GM21619 (cell line): ENCODE data around the gene PIMREG.

Experiments
- ATAC-seq: cut with Tn5 transposase; IDR thresholded peaks from one replicate; pipeline ENCODE4 v1.9.1; 2021; ENCODE audit not compliant: unreplicated experiment

PIMREG gene

DNA sequence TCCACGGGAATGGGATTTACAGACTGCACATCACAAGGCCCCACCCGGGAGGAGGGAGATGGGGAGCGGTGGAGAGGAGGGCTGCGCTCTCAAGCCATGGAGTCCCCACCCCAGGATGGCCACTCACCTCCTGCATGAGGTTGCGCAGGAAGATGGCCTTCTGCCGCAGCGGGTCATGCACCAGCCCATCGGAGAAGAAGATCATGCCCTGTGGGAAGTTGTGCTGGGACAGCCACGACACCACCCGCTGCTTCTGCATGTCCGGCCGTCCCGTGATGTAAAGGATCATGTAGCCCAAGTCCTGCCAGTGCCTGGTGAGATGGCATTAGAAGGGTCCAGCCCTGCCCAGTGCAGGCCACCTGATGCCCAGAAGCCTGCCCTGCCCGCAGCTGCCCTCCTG is 17.0 kb downstream of the PIMREG start:
- ATAC-seq, result no peak

DNA sequence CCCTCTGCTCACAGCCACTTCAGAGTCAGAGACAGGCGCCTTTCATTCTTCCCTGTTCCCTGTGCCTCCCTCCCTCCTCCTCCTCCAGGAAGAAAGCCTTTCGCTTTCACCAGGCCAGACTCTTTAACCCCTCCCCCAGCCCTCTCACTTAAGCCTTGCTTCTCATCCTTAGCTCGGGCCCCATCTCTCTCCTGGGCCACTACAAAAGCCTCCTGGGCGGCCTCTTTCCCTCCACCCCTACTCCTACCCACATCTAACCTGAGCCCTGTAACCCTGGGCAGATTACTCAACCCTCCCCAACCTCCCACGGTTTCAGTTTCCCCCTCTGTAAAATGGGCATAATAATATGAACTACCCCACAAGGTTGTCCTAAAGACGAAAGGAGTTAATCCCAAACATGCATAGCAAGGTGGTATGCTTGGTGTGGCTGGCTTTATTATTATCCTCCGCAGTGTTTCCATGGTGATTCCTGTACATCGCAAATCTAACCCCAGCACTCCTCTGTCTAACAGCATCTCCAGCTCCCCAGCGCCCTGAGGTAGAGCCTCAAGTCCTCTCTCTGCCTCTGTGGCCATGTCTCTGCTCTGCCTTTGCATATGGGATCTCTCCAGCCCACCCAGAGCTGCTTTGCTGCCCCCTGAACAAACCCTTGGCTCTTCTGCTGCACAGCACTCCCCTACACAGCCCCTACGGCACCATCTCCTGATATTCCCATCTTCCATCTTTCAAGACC is 17.7 kb downstream of the PIMREG start:
- ATAC-seq, result no peak

DNA sequence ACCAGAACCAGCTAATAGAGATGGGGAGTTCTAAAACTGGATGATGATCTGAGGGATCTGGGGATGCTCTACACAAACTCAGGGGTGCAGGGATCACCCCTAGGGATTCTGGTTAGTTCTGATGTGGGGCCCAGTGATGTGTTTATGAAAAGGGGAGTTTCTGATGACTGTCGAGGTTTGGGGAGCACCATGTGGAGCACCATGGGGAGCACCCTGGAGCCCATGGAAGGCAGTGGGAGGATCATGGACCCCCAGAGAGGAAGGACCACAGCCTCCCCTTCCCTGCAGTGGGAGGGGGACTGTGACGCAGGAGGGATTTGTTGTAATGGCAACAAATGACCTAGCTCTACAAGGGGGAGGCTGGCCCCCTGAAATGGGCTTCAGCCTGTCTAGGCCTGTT is 18.4 kb downstream of the PIMREG start:
- ATAC-seq, result no peak

DNA sequence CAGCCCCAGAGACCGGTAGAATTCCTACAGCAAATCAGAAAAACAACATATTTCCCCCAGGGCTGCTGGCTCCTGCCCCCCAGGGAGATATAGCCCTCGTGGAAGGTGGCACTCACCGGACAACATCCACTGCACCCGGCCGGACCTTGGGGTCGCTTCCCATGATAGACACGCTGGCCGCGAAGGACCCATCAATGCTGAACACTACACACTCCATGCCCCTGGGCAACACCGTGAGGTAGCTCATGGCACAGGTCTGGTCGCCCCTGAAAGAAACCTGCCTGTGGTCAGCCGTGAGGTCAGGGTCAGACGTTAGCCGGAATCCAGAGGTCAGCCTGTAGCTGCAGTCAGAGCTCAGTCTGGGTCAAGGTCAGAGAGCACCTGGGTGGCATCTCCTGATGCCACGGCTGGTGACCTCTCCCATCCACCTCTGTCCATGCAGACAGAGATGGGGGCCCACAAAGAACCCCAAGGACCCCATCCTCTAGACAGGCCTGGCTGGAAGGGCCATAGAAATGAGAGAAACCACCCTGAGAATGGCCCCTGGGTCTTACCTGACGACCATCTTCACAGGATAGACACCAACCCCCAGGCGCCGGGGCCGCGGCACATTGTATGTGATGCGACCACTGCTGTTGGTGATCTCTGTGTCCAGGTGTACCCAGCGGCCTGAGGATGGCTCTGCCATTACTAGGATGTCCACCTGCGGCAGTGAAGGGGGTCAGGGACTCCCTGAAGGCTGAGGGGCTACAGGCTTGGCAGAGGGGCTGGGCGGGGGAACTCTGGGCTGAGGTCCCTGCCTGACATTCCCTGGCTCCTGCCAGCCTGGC is 19.6 kb downstream of the PIMREG start:
- ATAC-seq, result no peak

DNA sequence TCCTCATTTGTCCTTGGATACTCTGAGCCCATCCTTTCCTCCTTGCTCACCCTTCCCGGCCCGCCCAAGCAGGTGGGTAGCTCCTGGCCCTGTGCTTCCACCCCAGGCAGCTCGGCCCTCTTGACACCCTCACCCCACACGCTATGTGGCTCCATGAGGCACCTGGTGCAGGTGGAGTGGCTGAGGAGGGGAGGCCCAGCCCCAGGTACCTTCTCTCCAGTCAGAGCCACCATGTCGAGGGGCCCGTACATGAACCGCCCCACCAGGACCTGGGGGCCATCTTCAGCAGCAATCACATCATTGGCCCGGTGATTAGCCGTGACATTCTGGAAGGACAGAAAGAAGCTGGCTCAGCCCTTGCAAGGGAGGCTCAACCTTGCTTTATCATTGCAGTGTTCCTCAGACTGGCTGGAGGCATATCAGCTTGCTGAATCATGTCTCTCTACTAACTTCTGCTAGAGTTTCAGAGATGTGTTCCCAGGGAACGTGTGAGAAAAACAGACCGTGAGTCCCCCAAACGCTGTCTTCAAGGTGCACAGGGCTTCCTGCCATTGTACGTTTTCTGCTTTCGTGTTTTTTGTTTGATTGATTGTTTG is 20.3 kb downstream of the PIMREG start:
- no peak for ATAC-seq

DNA sequence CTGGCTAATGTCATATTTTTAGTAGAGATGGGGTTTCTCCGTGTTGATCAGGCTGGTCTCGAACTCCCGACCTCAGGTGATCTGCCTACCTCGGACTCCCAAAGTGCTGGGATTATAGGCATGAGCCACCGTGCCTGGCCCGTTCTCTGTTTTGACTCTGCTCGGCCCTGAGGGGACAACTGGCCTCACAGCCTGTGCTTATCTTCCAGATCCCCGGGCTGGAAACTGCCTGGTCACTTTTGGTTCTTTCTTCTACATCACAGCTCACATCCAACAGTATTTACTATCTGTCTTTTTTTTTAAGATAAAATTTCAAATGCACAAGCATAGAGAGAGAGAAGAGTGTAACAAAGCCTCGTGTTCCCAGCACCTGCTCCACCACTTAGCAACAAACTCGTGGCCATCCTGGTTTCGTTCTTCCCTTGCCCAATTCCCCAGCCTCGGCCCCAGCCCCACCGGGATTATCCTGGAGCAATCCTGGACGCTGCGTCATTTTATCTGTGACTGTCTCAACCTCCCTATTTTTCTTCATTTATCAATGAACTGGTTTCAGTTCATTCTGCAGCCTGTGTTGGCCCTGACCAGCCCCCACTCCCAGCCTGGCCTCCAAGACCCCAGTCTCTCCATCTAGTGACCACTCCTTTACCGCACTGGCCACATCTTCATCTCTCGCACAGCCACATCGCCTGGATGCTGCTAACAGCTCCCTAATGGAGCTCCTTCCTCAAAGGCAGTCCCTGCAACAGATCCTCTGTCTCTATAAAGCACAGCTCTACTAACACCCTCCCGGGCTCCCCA is 21.1 kb downstream of the PIMREG start:
- no peak for ATAC-seq

DNA sequence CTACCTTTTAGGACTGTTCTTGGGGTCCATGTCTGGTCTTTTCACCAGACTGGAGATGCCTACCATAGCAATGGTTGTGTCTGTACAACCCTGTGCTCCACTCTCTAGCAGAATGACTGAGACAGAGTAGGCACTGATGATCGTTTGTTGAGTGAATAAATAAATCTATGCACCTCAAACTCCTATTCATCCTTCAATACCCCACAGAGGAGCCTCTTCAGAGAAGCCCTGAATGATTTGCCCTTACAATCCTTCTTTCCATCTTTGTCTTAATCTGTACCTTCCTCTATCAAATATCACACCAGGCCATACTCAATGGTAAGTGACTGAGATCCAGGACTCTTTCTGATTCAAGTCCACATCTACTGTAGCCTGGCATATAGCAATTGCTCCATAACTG is 23.3 kb downstream of the PIMREG start:
- ATAC-seq, result no peak

DNA sequence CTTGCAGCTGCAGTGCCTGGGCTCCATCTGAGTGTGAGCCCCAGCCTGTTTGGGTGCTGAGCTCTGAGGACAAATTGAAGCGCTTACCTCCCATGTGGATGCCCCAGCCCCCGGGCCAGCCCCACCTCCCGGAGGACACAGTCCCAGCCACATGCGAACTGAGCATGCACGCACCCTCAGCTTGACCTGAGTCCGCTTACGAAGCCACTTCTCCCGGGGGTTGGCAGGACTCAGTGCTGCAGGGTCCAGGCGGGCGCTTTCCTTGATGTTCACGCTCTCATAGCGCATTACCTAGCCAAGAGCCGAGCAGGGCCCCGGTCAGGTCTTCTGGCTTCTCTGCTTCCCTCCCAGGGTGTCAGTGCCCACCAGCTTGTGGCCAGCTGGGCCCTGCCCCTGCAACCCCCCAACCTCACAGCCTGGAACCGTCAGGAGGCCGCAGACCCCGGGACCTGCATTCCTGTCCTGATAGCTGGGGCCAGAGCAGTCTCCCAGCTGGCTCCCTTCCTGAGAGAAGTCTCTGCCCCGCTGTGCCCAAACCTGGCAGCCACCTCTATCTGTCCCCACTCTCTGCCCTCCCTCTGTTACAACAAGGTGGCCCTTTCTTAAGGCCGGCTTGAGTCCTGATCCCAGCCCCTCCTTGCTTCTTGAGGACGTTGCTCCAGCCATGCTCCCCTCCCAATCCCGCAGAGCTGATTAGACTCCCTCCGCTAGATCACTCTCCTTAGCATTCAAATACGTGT is 24.0 kb downstream of the PIMREG start:
- ATAC-seq, result no peak

DNA sequence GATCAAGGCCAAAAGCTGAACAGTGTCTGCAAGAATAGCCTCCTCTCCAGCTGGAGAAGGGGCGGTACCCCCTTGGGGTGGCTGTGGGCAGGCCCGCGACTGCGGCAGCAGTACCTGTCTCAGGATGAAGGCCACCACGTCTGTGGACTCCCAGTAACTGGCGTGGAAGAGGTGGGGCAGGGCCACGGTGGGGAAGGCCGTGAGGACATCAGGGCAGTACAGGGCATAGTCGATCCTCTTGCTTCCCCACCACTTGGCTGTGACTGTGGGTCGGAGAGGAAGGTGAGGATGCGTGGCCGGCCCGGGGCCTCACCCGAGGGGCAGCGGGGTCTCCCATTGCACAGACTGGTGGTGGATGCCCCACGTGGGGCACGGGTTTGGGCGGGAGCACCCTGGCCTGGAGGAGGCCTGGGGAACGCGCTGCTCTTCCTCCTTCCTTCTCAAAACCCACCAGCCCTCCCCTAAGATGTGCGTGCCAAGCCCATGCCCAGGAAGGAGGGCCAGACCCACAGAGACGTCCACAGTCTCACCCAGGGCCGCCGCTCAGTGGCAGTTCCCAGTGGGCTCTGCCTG is 26.0 kb downstream of the PIMREG start:
- no peak for ATAC-seq

DNA sequence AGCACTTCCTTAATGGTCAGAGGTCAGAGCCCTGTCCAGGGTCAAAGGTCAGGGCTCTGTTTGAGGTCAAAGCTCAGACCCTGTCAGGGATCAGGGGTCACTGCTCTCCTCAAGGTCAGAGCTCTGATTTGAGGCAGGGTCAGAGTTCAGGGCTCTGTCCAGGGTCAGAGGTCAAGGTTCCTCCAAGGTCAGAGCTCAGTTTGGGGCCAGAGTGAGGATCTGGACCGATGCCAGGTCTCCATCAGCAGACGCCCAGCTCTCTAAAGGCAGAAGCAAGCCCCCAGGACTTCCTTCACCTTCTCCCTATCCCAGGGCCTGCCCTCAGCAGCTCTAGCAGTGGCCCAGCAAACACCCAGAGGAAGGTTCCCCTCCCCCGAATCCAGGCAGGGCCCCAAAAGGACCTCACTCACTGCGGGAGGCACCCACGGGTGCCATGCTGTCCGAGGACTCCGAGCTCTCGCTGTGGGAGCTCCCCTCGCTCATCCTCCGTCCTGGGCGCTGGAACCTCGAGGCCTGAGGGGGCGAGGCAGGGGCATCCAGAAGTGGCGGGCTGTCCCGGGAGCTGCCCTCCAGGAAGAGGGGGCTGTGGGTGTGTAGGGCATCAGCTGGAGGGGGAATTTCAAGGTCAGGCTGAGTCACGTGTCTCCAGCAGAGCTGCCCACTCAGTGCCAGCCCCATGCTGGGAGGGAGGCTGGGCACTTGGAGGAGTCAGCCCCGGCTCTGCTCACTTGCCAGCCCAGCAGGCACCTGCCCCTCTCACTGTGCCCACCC is 26.7 kb downstream of the PIMREG start:
- no peak for ATAC-seq

DNA sequence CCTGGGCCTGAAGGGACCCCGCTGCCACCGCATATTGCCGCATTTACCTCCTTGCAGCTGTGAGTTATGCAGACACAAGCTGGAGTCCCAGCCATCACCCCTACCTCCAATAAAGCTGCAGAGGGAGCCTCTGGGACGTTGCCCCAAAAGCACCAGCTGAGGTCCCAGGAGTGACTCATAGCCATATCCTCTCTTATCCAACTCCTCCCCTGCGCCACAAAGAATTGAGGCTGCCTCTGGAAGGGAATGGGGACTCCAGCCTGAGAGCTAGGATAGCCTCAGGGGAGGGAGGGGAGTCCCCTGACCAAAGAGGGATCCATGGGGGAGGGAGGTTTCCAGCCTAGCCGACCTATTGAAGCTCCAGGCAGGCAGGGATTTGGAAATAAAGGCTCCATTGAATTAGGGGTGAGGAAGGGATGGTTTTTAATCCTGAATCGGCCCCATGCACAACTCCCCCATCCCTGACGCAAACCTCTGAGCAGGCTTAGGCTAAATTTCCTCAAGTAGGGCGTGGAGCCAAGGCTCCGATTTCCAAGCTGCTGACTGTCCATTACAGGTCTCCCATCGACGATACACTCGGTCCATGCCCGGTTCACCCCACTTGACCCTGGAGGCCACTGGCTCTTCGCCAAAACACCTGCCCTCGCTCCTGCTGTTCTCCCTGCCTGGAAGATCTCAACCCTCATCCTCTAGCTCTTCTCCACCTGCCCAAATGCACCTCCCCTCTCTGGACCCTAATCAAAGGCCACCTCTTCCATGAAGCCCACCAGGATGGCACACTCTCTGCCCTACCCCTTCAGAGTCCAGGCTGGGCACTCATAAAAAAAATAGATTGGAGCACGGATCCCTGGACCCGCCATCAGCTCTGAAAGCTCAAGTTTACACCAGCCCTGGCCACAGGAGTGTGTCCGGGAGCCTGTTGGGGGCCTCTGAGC is 27.5 kb downstream of the PIMREG start:
- ATAC-seq, result no peak

DNA sequence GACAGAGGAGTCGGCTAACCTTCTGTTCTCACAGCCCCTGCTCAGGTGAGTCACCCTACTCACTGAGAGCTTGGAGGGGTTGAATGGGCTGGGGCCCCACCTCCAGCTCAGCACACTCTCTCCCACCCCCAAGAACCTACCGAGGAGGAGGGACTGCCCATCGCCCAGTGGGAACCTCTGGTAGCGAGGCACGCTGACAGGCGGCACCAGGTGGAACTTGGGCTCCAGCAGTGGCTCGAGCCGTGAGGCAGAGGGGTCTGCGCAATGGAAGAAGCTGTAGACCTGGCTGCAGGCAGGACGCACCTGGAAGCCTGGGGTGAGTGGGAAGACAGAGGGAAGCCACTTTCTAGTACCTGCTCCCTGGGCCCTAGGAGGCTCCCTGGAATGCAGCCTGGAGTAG is 28.3 kb downstream of the PIMREG start:
- ATAC-seq, result no peak

DNA sequence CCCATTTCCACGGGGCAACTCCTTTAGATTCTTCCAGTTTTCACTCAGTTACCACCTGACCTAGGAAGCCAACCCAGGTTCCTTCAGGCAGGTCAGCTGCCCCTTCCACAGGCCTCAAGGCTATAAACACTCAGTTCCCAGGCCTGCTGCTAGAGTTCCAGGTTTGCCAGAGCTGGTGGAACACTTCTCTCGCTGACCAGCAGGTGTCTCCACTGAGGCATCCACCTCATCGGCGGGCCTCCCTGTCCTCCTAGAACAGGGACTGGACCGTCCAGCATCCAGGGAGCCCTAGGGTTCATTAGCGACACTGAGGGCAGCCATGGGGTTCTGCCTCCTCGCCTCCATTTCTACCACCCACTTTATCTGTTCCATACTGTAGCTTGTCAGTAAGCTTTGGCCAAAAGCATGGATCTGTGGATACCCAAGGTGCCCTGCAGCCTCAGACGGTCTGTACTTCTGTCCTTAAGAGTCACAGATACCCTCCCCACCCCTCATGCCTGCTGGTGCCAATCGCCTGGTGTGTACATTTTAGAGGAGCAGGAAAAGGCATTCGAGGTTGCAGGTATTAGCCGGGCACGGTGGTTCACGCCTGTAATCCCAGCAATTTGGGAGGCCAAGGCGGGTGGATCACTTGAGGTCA is 29.0 kb downstream of the PIMREG start:
- ATAC-seq, result no peak

DNA sequence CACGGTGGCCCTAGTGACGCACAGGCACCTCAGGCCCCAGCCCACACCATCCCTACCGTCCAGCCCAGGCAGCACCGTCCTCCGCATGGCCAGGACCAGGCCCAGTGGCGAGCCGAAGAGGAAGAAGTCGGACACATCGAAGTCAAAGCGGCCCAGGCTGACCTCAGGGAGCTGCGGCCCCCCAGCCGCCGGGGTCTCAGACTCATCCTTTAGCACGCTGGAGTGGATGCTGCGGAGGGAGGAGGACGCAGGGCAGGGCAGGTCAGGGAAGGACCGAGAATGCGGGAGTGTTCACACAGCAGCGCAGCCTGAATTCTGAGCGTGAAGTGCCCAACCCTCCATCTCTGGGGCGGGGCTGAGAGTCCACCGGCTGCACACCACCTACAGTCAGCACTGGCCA is 30.1 kb downstream of the PIMREG start:
- ATAC-seq, result no peak

DNA sequence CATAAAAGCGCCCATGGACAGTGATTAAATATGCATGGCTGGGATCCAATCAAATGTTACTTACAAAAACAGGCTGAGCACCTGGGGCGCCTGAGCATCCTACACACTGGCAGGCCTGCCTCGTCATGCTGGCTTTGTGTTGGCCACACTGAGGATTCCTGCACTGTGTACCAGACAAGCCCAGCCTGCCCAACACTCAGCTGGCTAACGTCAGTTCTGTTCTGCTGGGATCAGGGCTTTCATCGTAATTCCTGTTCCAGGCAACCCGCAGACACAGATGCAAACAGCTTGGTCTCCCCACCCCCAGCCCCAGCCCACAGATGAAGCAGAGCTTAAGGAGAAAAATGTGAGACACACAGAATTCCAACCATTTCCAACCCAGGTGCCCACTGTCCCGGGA is 30.7 kb downstream of the PIMREG start:
- no peak for ATAC-seq

DNA sequence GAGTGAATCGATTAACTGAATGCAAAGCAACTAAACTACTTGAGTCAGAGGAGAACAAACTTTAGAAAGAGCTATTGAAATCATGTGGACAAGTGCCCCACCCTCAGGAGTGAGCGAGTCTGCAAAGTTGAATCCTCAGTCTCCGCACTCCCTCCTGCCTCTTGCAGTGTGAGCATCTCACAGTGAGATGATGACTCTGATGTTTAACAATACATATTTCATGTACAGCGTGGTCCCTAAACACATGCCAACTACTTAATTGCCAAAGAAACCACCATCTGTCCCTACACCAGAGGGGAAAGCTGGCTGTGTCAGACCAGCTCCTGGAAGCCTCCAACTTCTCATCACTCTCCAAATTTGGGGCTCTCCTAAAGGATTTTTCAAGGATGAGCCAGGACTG is 31.2 kb downstream of the PIMREG start:
- ATAC-seq, result no peak

DNA sequence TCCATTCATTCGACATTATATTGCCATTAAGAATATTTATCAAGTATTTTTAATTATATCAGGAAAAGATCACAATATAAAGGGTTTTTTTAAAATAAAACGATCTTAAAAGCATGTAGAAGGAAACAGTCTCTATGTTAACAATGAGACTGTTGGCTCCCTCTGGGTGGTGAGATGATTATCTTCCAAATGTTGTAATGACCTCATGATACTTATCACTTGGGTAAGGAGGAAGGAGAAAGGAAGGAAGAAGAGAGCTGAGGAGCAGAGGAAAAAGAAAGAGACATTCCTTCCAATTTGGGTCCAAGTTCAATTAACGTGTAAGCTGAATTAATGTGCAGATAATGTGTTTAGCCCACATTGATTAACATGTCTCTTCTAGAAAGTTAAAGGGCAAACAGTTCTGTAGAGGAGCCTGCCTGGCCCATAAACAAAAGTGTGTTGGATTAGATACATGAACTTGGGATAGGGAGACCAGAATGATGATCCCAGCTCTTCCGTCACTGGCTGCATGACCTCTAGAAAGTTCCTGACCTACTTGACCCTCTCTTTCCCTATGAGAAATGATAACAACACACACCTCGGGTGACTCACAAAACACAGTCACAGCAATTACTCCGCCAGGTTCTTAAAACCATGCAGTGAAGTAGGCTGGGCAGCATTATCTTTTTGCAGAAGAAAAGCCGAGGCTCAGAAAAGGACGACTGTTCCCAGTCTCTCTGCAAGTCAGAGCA is 32.0 kb downstream of the PIMREG start:
- ATAC-seq, result no peak
